HG02798 (cell line): ENCODE measurements around the gene MRAS.

Experiments
- ATAC-seq: cut with Tn5 transposase; IDR thresholded peaks from one replicate; pipeline ENCODE4 v1.9.1; 2021; ENCODE audit warnings: mild to moderate bottlenecking; ENCODE audit not compliant: unreplicated experiment, poor library complexity

The MRAS gene

DNA sequence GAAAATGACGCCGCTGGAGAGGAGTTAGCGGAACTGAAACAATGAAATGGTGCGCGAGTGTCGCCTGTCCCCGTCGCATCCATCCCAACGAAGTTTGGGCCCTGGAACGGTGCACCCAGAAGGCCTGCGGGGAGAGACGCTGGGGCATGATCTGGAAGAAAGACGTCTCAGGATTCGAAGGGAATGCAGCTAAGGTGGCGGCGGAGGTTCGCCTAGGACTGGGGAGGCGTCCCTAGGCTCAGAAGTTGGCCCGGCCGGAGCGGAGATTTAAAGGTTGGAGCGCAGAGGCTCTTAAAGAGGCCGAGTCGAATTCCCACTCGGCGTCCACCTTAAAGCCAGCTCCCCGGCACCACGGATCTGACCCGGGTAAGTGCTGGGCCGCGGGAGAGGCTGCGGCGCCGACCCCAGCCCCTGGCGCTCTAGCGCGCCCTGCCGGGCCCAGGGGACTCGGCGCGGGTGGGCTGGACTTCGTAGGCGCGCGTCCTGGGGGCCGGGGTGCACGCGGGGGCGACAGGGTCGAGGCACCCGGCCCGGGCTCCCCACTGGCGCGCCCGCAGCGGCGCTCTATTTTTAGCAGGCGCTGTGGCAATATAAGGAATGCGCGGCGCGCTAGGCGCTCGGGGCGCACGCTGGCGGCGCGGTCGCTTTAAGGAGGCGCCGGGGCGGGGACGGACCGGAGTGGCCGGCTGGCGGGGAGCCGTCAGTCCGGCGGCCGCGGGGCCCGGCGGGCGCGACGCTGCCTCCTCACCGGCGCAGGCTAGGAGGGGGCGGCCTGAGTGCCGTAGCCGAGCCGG lies at the start of gene MRAS:
Gene MRAS, plus strand, starts transcription at position 620 of the 794 bp plus-strand sequence. CDS start 24,305 bp downstream, outside the sequence.
- no peak for ATAC-seq

DNA sequence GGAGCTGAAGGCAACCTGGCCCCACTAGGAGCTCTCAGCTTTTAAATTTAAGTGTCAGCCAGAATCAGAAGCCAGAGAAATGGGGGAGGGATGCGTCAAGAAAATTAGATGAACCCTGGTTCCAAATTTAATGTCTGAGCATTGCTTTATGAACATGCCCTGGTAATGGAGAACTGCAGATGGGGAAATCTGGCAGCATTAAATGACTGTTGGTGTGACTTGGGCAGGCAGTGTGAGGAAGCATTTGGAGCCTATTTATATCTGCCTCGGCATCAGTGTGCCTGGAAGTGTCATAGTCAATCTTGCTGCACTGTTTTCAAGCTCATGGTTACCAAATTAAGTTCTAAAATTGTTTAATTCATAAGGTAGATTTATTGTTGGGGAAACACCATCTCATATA lies 47.7 kb upstream of the MRAS start:
- ATAC-seq: no peak

DNA sequence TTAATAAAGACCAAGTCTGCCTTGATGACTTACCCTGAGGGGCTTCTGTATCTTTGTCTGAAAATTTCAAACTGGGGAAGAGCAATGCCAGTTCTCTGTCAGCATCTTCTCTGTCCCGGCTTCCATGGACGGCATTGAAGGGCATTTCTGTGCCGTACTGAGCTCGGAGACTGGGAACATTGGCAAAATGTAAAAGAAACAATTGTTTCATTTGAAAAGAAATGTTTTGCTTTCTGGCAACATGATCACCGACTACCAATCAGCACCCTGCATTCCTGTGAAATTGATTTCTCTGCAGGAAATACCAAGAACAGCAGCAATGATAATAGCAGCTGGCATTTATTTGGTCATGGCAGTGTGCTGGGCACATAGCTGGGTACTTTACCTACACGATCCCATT lies 44.9 kb upstream of the MRAS start:
- ATAC-seq: no peak

DNA sequence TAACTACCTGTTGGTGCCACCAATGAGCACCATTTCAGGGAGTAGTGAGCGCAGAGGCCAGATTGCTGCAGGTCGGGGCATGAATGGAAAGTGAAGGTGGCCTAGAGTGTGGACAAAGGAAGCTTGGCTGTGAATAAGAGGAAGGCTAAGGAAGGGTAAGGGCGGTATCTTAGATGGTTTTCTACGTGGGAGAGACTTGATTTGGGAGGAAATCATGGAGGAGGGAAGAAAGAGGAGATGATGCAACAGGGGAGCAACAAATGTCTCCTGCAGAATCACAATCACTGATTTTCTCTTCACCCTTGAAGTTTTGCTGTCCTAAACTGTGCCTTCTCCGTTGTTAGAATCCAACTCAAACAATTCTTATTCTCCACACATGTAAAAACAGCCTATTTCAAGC lies 40.5 kb upstream of the MRAS start:
- ATAC-seq: no peak

DNA sequence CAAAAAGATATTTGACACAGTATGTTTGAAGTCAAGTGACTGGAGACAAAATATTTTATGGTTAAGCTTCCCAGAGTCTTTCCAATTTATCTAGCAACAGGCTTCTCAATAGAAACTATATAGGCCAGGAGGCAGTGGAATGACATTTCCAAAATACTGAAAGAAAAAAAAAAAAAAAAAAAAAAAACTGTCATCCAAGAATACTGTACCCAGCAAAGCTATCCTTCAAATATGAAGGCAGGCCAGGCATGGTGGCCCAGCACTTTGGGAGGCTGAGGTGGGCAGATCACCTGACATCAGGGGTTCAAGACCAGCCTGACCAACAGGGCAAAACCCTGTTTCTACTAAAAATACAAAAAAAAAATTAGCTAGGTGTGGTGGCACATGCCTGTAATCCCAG lies 39.6 kb upstream of the MRAS start:
- no peak for ATAC-seq

DNA sequence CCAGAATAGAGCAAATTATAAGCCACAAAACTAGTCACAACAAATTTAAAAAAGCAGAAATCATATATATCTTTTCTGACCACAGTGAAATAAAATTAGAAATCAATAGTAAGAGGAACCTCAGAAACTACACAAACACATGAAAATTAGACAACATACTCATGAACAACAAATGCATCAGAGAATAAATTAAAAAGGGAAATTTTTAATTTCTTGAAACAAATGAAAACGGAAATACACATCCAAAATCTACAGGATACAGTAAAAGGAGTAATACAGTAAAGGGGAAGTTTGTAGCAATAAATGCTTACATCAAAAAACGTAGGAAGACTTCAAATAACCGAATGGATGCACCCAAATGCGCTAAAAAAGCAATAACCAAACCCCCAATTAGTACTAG lies 37.9 kb upstream of the MRAS start:
- ATAC-seq: no peak

DNA sequence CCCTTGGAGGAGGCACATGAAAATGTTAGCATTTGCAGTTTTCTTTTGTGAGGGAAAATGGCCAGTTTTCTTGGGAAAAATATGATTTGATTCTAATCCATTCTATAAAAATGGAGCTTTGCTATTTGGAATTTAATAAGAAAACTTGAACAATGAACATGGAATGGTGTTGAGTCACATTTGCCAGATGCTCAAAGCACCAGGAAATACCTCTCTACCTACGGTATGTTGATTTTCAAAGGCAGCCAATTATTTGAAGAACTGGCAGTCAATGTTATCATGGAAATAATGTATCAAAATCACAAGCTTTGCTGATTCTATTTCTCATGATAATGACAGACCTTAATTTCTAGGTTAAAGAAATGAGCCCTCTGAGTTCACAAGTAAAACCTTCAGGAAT lies 33.6 kb upstream of the MRAS start:
- ATAC-seq: no peak

DNA sequence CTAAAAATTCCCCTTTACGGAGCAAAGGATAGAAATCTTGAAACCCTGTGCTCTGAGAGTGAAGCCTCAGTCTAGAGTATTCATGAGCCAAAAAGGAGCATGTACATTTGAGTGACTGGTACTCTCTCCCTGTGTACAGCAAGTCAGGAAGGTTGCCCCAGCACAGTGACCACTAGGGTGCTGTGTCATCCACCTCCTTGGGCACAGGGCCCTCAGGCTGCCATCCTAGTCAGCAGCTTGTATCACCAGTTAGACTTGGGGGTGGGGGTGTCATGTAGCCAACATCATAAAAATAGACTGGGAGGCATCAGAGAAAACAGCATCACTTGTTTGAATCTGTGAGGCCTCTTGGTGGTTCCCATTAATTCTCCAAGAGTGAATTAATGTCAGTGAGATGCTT lies 30.7 kb upstream of the MRAS start:
- ATAC-seq: no peak

DNA sequence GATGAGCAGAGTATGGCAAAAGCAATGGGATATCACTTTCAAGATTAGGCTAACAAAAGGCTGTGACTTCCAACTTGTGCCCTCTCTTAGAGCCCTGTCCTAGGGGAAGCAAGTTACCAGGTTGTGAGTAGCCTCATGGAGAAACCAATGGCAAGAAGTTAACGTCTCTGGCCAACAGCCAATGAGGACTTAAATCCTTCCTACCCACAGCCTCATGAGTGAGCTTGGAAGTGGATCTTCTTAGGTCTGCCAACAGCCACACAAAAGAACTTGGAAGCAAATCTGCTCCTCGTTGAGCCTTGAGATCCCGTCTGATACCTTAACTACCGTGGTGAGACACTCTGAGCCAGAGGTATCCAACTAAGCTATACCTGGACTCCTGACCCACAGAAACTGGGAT lies 24.4 kb upstream of the MRAS start:
- ATAC-seq: no peak

DNA sequence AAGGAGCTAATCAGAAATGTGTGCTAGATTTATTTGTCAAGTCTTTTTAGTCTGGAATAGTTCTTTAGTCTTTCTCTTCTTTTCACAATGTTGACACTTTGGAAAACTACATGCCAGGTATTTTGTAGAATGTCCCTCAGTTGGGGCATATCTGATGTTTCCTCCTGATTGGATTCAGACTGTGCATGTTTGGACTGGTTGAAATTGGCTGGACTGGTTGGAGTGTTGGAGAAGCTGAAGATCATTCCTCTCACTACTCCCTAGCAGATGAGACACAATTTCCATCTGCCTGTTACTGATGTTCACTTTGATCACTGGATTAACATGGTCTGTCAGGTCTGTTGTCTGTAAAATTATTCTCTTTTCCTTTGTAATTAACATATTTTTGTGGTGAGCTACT lies 22.4 kb upstream of the MRAS start:
- no peak for ATAC-seq

DNA sequence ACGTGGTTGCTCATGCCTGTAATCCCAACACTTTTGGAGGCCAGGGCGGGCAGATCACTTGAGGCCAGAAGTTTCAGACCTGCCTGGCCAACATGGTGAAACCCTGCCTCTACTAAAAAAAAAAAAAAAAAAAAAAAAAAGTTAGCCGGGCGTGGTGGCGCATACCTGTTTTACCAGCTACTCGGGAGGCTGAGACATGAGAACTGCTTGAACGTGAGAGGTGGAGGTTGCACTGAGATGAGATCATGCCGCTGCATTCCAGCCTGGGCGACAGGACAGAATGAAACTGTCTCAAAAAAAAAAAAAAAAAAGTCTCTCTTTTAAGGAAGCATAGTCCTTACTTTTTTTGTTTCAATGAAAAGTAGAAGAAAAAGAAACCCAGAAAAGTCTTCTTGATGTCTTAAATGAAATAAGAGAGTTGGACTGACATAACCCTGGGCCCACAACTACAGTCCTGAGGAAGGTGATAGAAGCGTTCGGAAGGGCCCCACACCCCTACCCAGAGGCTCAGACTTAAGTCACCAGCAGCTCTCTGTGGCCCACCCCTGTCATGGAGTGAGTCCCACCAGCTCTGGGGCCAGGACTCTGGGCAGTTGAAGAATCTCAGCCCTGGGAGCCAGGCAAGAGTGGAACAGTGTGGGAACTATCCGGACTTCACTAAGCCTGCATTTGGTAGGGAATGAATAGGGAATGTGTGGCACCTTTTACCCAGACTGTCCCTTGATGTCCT lies 21.3 kb upstream of the MRAS start:
- ATAC-seq: no peak

DNA sequence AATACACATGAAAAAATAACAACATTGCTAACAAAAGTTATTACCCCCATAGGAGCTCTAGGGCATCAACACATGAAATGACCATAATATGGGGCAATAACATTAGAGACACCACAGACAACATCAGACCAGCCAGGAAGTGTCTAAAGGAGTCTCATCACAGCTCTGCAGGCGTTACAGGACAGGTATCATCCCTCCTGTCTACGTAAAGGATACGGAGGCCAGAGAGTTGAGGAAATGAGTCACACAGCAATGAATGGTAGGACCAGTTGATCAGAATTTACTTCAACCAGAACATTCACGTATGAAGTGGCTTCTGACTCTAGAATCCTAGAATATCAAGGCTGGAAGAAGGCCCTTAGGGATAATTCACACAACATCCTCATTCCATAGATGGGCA lies 20.5 kb upstream of the MRAS start:
- no peak for ATAC-seq

DNA sequence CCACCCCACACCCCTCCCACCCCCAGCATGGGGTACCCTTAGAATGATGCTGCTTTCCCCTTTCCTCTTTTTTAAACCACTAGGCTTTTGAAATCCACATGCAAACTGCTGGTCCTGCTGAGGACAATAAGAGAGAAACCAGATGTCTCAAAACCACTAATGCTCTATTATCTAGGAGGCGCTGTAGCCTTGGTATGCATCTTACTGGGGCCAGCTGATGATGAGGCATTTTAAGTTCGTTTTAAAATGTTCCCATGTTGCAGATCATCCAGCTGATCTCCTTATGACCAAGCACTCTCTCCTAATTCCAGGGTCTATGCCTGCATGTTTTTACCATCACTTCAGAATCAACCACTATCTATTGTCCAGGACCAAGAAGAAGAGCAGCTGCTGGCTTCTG lies 20.0 kb upstream of the MRAS start:
- ATAC-seq: no peak

DNA sequence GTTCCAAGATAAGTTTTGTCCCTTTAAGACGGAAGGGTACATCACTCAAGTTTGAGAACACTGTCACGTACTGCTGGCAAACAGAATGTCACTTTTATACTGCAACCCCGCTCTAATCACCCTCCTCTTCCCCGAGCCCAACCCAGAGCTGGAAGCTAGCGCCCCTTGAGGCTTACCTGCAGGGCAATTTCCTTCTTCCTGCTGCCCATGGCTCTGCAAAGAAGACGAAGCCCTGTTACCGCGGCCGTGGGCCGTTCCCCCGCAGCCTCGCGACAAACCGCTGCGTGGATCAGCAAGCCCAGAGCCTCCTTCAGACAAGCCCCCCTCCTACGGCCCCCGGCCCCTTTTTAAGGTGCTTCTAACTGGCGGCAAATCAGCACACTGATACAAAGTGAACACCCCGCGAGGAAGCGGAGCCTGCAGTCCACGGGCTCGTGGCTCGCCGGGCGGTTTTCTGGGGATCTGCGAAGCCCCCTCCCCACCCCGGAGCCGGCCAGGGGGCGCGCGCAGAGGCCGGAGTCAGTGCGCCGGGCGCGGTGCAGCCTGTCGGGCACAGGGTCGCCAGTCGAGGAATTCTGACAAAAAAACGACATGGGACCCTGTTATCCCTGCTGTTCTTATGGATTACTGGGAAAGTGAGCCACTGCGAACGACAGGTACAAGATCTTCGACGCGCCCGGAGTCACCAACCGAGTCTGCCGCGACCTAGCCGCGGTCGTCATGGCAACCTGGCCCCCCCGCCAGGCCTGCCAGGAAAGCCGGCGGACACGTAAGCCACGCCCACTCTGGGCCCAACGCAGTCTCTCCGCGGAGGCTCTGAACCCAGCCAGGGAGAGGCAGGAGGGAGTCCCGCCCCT lies 19.0 kb upstream of the MRAS start, which contains the start of gene NME9:
Gene NME9, minus strand, starts transcription at position 725 of the 857 bp plus-strand sequence. Its CDS starts 516 bp downstream, at position 209.
- peak; percentile 78 for ATAC-seq

DNA sequence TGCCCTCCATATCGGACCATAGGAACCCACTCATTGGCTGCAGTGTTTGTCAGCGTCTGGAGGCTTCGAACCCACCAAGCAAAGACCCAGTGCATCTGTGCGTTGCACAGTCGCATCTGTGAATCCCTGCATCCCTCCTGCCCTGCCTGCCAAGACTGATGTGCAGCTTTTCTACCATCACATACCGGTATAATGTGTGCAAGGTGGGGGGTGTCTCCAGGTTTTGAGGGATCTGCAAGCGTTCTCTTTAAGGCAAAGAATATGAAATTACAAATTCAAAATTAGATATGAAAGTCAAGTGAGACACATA lies 18.4 kb upstream of the MRAS start:
- ATAC-seq: no peak

DNA sequence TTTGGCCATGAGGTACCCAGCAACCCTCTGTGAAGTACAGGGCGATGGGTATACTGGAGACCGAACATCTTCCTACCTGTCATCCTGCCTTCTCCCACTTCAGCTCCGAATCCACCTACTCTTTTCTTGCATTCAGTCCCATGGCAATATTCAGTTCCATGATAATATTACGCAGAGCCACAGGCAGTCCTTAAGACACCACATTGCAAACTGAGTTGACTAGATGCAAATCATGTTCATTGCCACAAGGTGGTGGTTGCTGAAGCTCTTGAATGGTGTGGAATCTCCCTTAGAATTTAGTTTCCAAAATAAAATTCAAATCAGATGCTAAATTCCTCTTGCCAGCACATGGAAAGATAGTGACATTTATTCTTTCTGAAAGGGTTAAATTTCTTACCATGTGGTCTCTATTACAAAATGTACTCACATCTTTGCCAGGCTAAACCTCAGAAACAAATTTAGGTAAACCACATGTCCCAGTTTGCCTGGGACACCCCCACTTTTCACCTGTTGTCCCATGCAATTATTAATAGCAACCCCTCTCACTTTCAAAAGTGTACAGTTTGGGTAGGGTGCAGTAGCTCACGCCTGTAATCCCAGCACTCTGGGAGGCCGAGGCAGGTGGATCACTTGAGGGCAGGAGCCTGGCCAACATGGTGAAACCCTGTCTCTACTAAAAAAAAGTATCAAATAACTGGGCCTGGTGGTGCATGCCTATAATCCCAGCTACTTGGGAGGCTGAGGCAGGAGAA lies 17.1 kb upstream of the MRAS start:
- ATAC-seq: no peak

DNA sequence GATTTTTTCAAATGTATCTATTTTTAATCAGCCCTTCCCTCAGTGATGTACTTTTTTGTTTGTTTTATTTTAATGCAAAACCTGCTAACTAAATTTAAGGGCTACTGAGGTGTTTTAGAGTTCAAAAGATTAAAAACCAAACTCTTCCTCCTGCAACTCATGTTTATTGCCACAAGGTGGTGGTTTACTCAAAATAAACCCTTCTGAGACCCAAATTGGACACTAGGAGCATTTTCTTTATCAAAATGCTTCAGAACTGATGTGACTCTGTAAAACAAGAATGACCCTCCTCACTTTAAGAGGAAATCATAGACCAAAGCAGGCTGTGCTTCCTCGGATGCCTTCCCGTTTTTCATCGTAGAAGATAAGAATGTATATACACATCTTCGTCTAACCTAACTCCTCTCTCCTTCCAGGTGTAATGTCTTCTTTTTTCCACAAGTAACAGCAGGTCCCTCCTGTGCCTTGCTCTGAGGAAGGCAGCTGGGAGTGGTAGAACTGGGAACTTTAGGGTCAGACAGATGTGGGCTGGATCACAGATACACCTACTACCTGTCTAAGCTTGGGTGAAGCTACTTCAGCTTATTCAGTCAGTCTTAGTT lies 15.8 kb upstream of the MRAS start:
- no peak for ATAC-seq

DNA sequence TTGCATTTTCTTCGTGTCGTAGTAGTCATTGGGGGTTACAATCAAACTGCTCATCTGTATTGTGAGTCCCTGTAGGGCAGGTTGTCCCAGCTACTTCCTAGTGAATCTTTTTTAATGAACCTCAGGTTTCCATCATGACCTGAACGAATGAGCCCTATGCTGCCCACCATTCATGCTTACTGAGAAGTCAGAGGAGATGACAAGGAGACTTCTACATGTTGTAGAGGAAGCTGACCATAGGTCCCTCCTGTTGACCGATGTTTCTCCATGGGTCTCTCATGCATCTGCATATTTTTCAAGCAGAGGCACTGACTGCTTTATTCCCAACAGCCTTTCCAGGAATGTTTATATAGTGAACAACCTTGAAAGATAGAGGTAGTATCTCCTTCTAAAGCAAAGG lies 13.8 kb upstream of the MRAS start:
- ATAC-seq: no peak

DNA sequence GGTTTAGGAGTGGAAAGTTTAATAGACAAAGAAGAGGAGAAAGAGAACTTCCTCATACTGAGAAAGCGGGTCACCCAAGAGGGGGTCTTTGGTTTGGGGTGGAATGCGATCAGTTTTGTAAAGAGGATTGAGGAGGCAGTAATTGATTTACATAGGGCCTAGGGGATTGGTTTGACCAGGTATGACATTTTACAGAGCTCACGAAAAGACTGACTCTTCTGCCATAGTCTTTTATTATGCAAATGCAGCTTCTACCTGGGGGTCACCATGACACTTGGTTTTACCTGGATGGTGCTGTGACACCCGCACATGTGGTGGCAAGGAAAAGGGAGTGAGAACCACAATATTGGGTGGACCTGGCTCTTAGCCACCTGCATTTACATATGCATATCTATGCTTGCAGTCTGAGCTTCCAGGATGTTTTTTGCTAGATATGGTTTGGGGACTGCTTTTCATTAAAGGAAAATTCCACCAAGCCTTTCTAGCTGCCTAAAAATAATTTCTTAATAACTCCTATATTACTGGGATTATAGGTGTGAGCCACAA lies 11.9 kb upstream of the MRAS start:
- no peak for ATAC-seq

DNA sequence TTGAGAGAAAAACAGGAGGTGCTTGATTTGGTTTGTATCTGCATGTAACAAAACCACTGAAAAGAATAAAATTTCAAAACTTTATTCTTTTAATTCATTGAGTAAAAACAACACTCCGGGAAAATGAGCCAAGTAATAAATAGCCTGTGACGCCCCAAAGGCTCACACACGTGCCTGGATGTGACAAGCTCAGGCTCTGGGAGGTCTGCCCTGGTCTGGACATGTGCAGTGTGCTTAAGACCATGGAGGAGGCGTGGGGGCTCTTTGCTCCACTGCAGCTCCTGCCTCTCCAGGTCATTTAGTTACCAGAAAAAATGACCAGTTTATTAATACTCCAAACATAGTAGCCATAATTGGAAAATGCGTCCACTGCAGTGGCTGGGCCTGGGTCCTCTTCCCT lies 10.1 kb upstream of the MRAS start:
- ATAC-seq: no peak
